ENCODE measurements around the gene TMEM238L. TPM values are rescaled to one million over a fixed set of nuclear protein-coding genes. Genes with fewer than 3 reads are reported as not detected.
"Not testable (repeated sequence)": the region's sequence is repeated elsewhere in the genome, so short reads cannot be mapped to it uniquely, and the experiment has no call there.

Gene TMEM238L
- not detected for total RNA-seq

GRCh38 chr17:10803830-10804475 lies at the start of gene TMEM238L:
TMEM238L (minus strand) TSS chr17:10804099; CDS start chr17:10803963, 136 bp downstream.
- intact Hi-C loops (cut with DNase I), result no loop called here
- Histone ChIP-seq H3K4me1 (no peaks in the 10 kb centered on the region), H3K4me3 (no peak within 1 kb of the TSS), H3K36me3 (no peaks in the 10 kb centered on the region), H3K27me3 (no peaks in the 10 kb centered on the region), H3K27ac (no peak within 1 kb of the TSS), H3K9me3 (no peaks in the 10 kb centered on the region)
- no peak for DNase-seq (ENCODE audit: low spot score in 2 of 2)
- TF ChIP-seq CTCF (IDR thresholded peaks at IDR 0.05), result no peak

- H3K4me3 ChIP-seq; H3K27me3 ChIP-seq; H3K27ac ChIP-seq; H3K36me3 ChIP-seq; H3K4me1 ChIP-seq; intact Hi-C loops (cut with DNase I); DNase-seq (ENCODE audit: low spot score in 2 of 2); H3K9me3 ChIP-seq: not testable (repeated sequence)
These were observed 42.7 kb upstream of the TMEM238L start for GRCh38 chr17:10846636-10847035.

GRCh38 chr17:10845388-10845751 lies 41.5 kb upstream of the TMEM238L start:
- TF ChIP-seq CTCF (IDR thresholded peaks at IDR 0.05), result no peak
- no peaks in the 10 kb centered on the region for H3K9me3 ChIP-seq
- no peaks in the 10 kb centered on the region for H3K27me3 ChIP-seq
- peak overlapping the region; percentile 57 to 72 for H3K4me3 ChIP-seq
- intact Hi-C loops (cut with DNase I), result loop anchor here (1.0 kb wide), 2 partner anchors 108 to 199 kb away; no protein-coding TSS in a partner anchor
- H3K27ac ChIP-seq, result no peak overlapping the region
- no peak for DNase-seq (ENCODE audit: low spot score in 2 of 2)
- H3K4me1 ChIP-seq, result peaks cover 0 to 4% of the 10 kb centered on the region in 2 donors
- H3K36me3 ChIP-seq, result no peaks in the 10 kb centered on the region

GRCh38 chr17:10844621-10845387 lies 40.9 kb upstream of the TMEM238L start:
- Histone ChIP-seq H3K4me1 (peaks cover 0 to 4% of the 10 kb centered on the region in 2 donors), H3K27me3 (no peaks in the 10 kb centered on the region), H3K4me3 (peak overlapping the region; percentile 57 to 72), H3K36me3 (no peaks in the 10 kb centered on the region), H3K9me3 (no peaks in the 10 kb centered on the region), H3K27ac (no peak overlapping the region)
- peak in 1 of 2 donors; percentile 84 for DNase-seq (ENCODE audit: low spot score in 2 of 2)
- intact Hi-C loops (cut with DNase I), result loop anchor here (1.0 kb wide), 2 partner anchors 108 to 199 kb away; no protein-coding TSS in a partner anchor
- TF ChIP-seq CTCF (IDR thresholded peaks at IDR 0.05), result peak; percentile 74 to 95 (median 94)

GRCh38 chr17:10843811-10844210 lies 39.9 kb upstream of the TMEM238L start:
- Histone ChIP-seq H3K4me1 (peaks cover 0 to 4% of the 10 kb centered on the region in 2 donors), H3K27ac (no peak overlapping the region), H3K27me3 (no peaks in the 10 kb centered on the region), H3K9me3 (no peaks in the 10 kb centered on the region), H3K4me3 (no peak overlapping the region), H3K36me3 (no peaks in the 10 kb centered on the region)
- DNase-seq (ENCODE audit: low spot score in 2 of 2), result no peak
- intact Hi-C loops (cut with DNase I), result no loop called here
- TF ChIP-seq CTCF (IDR thresholded peaks at IDR 0.05), result no peak

GRCh38 chr17:10842658-10843057 lies 38.8 kb upstream of the TMEM238L start:
- DNase-seq (ENCODE audit: low spot score in 2 of 2), result no peak
- Histone ChIP-seq H3K36me3 (no peaks in the 10 kb centered on the region), H3K9me3 (no peaks in the 10 kb centered on the region), H3K27ac (no peak overlapping the region), H3K4me3 (no peak overlapping the region), H3K27me3 (no peaks in the 10 kb centered on the region), H3K4me1 (peaks cover 0 to 4% of the 10 kb centered on the region in 2 donors)
- TF ChIP-seq CTCF (IDR thresholded peaks at IDR 0.05), result no peak
- intact Hi-C loops (cut with DNase I), result no loop called here

Measured in ascending aorta (tissue), 2 donors.